Endothelial cell of umbilical vein (primary cell): ENCODE results near the gene ANKRD62.

Experiments used
- CTCF ChIP-seq, 2 donors: IDR thresholded peaks; 1 replicate in 1 of 2; 2 replicates in 1 of 2; pipeline ENCODE4 v1.5.1; 2011; ENCODE audit warnings: low read length in 2 of 2, mild to moderate bottlenecking in 2 of 2, moderate library complexity in 2 of 2, control low read depth in 1 of 2, inconsistent platforms in 1 of 2, low read depth in 1 of 2; ENCODE audit not compliant: insufficient read depth in 1 of 2; ENCODE audit errors: extremely low read depth in 1 of 2
- EZH2 ChIP-seq: IDR thresholded peaks from 2 replicates; pipeline ENCODE4 v1.6.1; 2012; ENCODE audit warnings: borderline replicate concordance, low read depth, mild to moderate bottlenecking, moderate library complexity, low read length, inconsistent platforms; ENCODE audit not compliant: severe bottlenecking
- GATA2 ChIP-seq: IDR thresholded peaks from 2 replicates; pipeline ENCODE4 v1.7.0; 2011; ENCODE audit warnings: low read depth, mild to moderate bottlenecking, moderate library complexity, mixed read lengths, low read length; ENCODE audit not compliant: insufficient read length, insufficient read depth
- JUN ChIP-seq: IDR thresholded peaks from 2 replicates; pipeline ENCODE4 v1.6.1; 2011; ENCODE audit warnings: borderline replicate concordance, low read depth; ENCODE audit not compliant: insufficient read length, insufficient read depth
- MAX ChIP-seq: IDR thresholded peaks from 2 replicates; pipeline ENCODE4 v1.6.1; 2011; ENCODE audit not compliant: insufficient read depth, insufficient read length
- MYC ChIP-seq: IDR thresholded peaks from one replicate; pipeline ENCODE4 v1.6.1; 2011; ENCODE audit warnings: mild to moderate bottlenecking, low read depth, low read length
- POLR2A ChIP-seq: IDR thresholded peaks from 2 replicates; pipeline ENCODE4 v1.6.1; 2012; ENCODE audit warnings: low read depth, mild to moderate bottlenecking, control low read depth, low read length
- POLR2AphosphoS5 ChIP-seq: IDR thresholded peaks from 2 replicates; pipeline ENCODE4 v1.6.1; 2012; ENCODE audit warnings: low read depth, mild to moderate bottlenecking, control low read depth, low read length, moderate library complexity; ENCODE audit not compliant: insufficient read depth

- TF ChIP-seq CTCF (IDR thresholded peaks at IDR 0.05; ENCODE audit: extremely low read depth in 1 of 2, insufficient read depth in 1 of 2, low read depth in 1 of 2, low read length in 2 of 2) (no peak), POLR2AphosphoS5 (no peak), JUN (no peak), EZH2 (no peak), POLR2A (no peak), MAX (no peak), MYC (no peak), GATA2 (no peak)
These were observed 44.8 kb upstream of the ANKRD62 start for GRCh38 chr18:12048827-12049175.
